Stimulated activated CD8-positive, alpha-beta memory T cell treated with anti-CD3 and anti-CD28 coated beads, Interleukin-4, amount 100 ng/mL, for 24 hours (primary cell): ENCODE results near the gene ACRV1.

Experiments
- DNase-seq: peaks from one replicate; pipeline ENCODE4 v3.0.0-alpha.2; 2020; ENCODE audit warnings: low read depth

ACRV1 gene

DNA sequence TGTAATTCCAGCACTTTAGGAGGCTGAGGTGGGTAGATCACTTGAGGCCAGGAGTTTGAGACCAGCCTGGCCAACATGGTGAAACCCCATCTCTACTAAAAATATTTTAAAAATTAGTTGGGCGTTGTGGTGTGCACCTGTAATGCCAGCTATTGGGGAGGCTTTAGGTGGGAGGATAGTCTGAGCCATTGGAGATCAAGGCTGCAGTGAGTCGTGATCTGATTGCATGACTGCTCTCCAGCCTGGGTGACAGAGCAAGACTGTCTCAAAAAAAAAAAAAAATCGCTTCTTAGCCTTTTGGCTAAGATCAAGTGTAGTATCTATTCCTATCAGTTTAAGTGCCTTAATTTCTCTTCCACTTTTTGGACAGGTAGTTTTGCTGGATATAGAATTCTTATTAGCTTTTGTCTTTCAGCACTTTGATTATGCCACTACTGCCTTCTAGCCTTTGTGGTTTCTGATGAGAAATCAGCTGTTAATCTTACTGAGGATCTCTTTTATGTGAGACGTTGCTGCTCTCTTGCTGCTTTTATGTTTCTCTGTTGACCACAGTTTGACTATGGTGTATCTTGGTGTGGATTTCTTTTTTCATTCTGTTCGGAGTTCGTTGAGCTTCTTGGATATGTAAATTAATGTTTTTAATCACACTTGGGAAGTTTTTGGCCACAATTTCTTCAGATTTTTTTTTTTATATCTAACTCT lies 31.0 kb downstream of the ACRV1 start:
- no peak for DNase-seq

DNA sequence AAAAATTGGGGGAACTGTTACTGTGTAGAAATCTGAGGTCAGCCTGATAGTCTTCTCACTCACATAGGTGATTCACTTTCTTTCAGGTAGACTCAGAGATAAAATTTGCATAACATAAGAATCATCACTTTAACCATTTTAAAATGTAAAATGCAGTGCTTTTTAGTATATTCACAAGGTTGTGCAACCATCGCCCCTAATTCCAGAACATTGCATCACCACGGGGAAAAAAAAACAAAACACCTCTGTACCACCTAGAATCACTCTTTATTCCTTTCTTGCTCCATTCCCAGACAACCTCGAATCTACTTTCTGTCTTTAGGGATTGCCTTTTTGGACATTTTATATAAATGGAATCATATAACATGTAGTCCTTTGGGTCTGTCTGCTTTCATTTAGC lies 34.8 kb downstream of the ACRV1 start:
- no peak for DNase-seq

DNA sequence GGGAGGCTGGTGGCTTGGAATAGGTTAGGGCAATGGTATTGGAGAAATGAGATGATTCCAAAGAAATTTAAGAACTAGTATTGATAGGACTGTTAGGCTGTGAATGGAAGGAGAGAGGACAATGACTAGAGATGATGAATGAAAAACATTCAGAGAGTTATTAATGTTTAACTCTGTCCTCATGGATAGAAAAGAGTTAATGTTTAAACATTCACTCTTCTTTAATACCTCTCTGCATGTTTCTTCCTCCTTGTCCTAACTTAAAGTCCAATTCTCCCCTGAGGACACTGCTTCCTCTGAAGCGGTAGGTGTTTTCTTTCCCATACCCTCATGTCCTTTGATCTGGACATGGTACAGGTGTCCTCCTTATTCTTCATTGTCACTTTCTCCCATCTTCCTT lies 42.3 kb downstream of the ACRV1 start:
- no peak for DNase-seq

DNA sequence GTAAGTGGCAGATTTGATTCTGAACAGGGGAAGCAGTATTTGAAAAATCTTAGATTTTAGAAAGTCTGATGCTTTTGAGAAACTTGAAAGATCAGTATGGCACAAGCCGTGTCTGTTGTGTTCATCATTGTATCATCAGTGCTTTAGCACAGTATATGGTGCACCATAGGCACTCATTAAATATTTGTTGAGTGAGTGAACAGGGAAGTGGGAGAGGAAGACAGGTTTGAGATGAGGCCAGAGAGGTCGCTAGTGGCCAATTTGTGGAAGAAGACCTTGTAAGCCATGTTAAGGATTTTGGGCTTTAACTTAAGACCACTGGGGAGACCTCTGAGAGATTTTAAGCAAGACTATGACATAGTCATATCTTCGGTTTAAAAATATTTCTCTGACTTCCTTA lies 42.8 kb downstream of the ACRV1 start:
- DNase-seq = no peak

DNA sequence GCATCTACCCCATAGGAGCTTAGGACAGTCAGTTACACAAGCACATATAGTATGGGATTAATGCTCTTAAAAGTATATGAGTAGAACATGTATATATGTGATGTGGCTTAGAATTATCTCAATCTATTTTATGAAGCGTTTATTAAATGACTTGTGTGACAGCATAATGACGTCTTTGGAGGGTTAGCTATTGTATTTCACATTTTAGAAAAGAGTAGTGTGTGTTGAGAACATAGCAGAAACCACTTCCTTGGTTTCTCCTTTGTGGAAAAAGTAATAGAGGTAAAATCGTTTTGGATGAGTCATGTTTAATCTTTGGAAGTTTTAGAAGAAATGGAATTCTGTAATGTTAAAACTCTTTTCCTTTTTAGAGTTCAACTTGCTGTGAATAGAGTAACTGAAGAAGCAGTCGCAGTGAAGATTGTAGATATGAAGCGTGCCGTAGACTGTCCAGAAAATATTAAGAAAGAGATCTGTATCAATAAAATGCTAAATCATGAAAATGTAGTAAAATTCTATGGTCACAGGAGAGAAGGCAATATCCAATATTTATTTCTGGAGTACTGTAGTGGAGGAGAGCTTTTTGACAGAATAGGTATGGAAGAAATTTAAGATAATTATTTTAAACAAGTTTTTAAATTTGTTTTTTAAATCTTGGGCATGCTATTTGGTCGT lies 53.3 kb downstream of the ACRV1 start:
- no peak for DNase-seq

DNA sequence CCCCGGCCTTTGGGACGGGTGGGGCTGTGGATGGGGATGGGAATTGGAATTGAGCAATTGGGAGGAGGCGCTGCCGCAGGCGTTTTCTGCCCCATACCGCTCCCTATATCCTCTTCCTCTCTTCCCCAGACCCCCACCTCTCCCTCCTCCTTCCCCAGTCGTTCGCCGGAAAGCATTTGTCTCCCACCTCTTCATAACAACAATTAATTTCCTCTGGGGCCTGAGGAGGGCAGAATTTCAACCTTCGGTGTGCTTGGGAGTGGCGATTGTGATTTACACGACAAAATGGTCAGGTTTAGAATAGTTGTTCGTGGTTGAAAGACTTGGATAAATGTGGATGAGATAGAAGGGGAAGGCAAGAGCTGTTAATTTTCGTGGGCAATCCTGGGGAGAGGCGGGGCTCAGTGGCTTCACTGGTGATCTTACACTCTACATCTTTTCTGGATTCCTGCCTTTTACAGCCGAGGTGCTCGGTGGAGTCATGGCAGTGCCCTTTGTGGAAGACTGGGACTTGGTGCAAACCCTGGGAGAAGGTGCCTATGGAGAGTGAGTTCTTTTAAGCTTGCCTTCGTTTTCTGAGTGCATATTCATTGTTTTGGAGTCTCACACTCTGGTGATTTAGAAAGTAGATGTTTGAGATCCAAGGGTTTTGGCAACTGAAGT lies 54.2 kb downstream of the ACRV1 start:
- peak; percentile 0 for DNase-seq

DNA sequence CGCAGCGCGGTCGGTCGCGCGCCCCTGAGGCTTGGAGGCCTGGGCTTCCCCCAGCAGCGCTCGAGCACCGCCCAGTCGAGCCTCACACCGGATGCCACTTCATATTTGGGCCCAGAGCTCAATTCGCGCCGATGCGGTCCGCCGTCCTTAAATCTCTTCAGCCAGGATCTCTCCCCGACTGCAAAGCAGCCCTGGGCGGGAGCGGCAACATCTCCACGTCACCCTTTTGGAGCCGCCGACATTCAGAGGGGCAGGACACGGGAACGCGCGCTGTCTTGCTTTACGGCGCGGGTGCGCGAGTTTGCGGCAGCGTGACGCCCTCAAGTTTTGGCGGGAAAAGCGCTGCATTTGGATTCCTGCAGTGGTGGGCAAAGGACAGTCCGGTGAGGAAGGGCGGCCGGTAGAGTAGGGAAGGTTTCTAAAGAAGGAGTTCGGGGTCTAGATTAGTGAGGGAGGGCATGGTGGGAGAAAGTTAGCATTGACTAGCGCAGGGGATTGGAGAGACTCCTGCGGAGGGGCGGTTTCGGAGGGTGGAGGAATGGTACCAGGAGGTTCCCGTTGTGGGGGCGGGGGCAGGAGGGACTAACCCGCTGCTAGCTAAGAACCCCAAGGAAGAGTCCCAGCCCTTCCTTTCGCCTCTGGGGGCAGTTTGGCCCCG lies 54.9 kb downstream of the ACRV1 start:
- peak; percentile 78 for DNase-seq

DNA sequence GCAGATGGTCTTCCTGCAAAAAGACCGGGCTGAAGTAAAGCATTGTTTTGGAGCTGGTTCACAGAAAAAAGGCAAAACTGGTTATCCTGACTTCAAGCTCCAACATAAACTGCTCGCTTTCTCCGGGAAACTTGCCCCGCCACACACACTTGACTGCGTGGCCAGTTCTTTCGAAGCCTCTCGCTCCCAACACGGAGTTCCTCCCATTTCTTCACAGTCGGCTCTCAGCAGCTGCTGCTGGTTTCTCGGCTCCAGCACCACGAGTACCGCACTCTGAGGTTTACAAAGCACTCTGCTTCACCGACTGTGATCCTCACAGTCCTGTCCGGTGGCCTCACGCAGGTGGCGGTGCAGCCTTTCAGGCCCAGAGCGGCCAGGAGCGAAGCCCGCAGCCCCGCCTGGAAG lies 55.4 kb downstream of the ACRV1 start:
- no peak for DNase-seq

DNA sequence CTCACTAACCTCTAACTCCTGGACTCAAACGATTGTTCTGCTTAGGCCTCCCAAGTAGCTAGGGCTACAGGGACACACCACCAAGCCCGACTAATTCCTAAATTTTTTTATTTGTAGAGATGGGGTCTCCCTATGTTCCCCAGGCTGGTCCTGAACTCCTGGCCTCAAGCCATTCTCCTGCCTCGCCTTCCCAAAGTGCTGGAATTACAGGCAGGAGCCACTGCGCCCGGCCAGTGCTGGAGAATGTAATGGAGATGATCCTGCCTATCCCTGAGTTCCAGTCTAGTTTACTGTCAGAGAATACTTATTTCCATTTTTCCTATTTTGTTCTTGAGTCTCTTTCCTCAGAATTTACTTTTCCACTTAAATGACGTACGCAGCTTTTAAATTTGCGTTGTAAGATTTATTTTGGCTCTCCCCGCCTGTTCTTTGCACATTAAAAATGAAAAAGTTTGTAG lies 55.9 kb downstream of the ACRV1 start, which contains the start of gene CHEK1:
TSS of gene CHEK1 (plus strand) at position 408 of the 458 bp plus-strand sequence. CDS start 1,606 bp downstream, outside the sequence.
- DNase-seq = no peak

DNA sequence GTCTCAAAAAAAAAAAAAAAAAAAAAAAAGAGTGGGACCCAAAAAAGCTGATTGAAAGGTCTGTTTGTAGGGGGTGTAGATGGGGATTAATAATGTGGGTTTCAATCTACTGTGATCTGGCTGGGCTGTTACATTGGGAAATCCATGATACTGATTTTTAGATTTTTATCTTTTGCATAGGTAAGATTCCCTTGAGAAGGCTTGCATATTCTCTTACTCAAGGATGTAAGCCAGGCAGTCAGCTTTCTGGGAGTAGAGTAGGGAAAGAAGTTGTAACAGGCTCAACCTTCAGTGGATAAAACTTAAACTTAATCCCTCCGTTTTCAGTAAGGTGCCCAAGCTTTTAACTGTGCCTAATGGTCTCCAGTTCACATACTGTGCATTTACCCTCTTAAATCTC lies 57.6 kb downstream of the ACRV1 start:
- DNase-seq = no peak

DNA sequence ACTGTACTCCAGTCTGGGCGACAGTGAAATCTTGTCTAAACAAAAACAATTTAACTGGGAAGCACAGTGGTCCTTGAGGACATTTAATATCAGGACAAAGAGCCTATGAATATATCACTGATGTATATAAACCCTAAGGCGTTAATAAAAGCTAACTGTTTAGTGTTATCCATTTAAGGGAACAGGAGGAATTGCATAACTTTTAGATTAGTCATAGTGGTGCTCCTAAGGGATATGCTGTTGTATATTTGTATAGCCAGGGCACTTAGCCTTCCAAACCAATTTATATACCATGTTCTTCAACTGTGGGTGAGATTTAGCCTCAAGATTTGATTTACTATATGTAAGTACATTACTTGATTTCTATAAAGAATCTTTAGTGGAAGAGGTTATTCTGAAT lies 58.7 kb downstream of the ACRV1 start:
- no peak for DNase-seq
